HG02798 (cell line): ENCODE data around the gene TRAK1.

Source experiments
- ATAC-seq: cut with Tn5 transposase; IDR thresholded peaks from one replicate; pipeline ENCODE4 v1.9.1; 2021; ENCODE audit warnings: mild to moderate bottlenecking; ENCODE audit not compliant: unreplicated experiment, poor library complexity

The TRAK1 gene

GRCh38 chr3:42120866-42121265, 29.7 kb downstream of the TRAK1 start:
- no peak for ATAC-seq

- peak; percentile 27 for ATAC-seq
Observed at GRCh38 chr3:42122261-42123011, 31.3 kb downstream of the TRAK1 start.

GRCh38 chr3:42123012-42123581, 31.9 kb downstream of the TRAK1 start:
- peak; percentile 45 for ATAC-seq

- no peak for ATAC-seq
Observed at GRCh38 chr3:42123824-42124658, 32.9 kb downstream of the TRAK1 start.

GRCh38 chr3:42127226-42127625, 36.1 kb downstream of the TRAK1 start:
- no peak for ATAC-seq

- ATAC-seq = no peak
Observed at GRCh38 chr3:42128526-42128925, 37.4 kb downstream of the TRAK1 start.

GRCh38 chr3:42129014-42129953, 38.1 kb downstream of the TRAK1 start:
- no peak for ATAC-seq

GRCh38 chr3:42130007-42130328, 38.8 kb downstream of the TRAK1 start:
- ATAC-seq = no peak

GRCh38 chr3:42130329-42131070, 39.3 kb downstream of the TRAK1 start:
- no peak for ATAC-seq

- no peak for ATAC-seq
Observed at GRCh38 chr3:42133500-42134298, 42.5 kb downstream of the TRAK1 start.

- no peak for ATAC-seq
Observed at GRCh38 chr3:42134867-42135464, 43.8 kb downstream of the TRAK1 start.

- no peak for ATAC-seq
Observed at GRCh38 chr3:42139621-42140453, 48.7 kb downstream of the TRAK1 start.

GRCh38 chr3:42140665-42141203, 49.6 kb downstream of the TRAK1 start:
- ATAC-seq = no peak

GRCh38 chr3:42143440-42143839, 52.3 kb downstream of the TRAK1 start:
- no peak for ATAC-seq

GRCh38 chr3:42144209-42144608, 53.1 kb downstream of the TRAK1 start:
- no peak for ATAC-seq

- no peak for ATAC-seq
Observed at GRCh38 chr3:42148086-42148848, 57.1 kb downstream of the TRAK1 start.

- ATAC-seq = no peak
Observed at GRCh38 chr3:42148982-42149432, 57.9 kb downstream of the TRAK1 start.
